ENCODE data around the gene OVCA2.

Gene OVCA2

GRCh38 chr17:2013994-2014317 is 27.9 kb upstream of the OVCA2 start:
- DNase-seq (ENCODE audit: low read depth): no peak

- no peak for DNase-seq (ENCODE audit: low read depth)
Observed at GRCh38 chr17:2015314-2015713, 26.5 kb upstream of the OVCA2 start.

DNA sequence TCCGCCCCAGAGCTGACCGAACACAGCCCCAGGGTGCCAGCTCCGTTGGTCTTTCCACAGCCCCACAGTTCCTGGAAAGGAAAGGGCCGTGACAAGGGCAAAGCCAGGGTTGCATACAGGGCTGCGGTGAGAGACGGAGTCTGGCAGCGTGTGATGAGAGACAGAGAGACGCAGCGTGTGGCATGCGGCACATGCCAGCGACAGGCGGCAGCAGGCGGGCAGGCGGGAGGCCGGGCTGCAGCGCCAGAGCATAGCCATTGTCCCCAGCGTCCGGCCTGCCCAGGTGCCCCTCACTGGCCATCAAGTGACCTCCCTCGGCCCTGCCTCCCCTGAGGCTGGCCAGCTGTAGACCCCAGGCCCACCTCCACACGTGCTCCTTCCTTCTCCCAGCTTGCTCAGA is 25.3 kb upstream of the OVCA2 start:
- DNase-seq (ENCODE audit: low read depth): no peak

DNA sequence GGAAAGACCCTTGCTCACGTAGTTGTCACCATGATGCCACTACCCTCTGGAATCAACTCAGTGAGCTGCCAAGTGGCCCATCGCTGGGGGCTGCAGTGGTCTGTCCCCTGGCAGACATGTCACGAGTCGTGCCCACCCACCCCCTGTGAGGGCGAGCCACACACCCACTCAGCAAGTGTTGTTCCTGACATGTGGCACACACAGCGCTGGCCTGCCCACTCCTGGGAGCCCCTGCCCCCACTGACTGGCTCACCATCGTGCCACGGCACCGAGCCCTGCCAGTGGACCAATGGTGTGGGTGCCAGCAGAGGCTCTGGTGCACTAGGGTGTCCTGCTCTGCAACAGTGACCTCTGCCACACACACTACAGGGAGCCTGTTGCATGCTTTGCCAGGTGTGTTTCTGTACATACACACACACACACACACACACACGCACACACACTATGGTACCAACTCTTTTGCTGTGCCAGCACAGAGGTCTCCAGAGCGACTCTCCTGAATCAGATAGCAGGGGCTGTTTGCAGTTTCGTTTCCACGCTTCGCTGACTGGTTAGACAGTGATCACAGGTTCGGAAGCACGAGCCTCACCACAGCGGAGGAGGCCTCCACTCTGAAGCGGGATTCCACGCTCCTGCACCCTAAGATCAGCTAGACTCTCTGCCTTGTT is 24.4 kb upstream of the OVCA2 start:
- DNase-seq (ENCODE audit: low read depth): no peak

- no peak for DNase-seq (ENCODE audit: low read depth)
Observed at GRCh38 chr17:2018716-2019510, 22.9 kb upstream of the OVCA2 start.

GRCh38 chr17:2019723-2020122 is 22.1 kb upstream of the OVCA2 start:
- DNase-seq (ENCODE audit: low read depth): no peak

DNA sequence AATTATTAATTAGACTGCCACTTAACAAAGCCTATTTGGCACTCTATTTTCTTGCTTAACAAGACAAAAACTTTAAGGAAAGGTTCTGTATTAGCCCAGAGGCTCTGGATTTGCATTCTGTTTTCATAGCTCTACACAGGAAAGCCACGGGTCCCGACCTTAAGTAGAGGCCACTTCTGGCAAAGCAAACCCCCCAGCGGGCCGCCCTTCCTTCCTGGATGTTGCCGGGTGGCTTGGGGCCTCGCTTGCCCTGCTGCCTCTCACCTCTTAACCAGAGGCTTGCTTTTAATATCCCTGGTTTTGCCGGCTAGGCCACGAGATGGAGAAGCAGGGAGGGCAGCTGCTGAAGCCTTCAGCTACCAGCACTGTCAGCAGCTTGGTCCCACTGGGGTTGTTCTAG is 21.1 kb upstream of the OVCA2 start:
- no peak for DNase-seq (ENCODE audit: low read depth)

DNA sequence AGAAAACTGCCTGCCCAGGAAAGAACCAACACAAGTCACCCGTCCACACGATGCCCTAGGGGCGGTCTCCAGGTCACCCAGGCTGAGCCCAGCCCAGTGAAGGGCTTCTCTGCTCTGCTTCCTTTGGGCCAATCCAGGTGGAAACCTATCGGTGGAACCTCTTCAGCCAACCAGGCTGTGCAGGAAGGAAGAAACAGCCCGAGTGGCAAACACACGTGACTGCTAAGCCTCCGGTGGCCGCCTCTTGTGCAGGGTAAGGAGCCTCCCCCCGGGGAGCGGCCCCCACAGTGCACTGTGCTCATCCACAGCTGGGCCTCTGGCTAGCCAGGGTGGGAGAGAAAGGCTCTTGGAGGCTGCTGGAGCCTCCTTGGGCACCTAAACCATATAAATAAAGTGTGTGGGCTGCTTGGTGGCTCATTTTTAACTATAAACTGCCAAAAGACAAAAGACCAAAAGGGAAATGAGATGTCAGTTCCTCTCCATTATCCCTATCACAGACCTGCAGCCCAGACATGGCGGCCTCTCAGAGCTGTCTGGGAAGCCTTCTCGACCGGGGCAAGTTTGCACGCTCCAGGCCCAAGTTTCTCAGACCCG is 19.1 kb upstream of the OVCA2 start:
- no peak for DNase-seq (ENCODE audit: low read depth)

DNA sequence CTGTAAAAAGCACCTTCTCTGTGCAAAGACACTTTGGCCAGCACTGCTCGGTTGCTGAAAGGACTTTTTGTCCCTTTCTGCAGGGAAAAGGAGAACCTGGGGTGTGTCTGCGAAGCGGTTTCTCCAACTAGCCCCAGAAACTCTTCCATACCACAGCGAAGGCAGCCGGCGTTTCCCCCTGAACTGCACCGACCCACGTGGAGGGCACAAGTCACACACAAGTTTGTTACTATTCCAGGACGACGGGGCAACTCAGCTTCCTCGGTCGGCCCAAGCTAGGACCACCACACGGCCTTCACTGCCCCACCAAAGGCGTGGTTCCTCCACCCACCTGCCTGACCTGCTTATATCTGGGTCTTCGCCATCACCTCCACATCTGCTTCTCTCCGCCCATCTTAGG is 18.6 kb upstream of the OVCA2 start:
- DNase-seq (ENCODE audit: low read depth): no peak

- no peak for DNase-seq (ENCODE audit: low read depth)
Observed at GRCh38 chr17:2023692-2024571, 17.9 kb upstream of the OVCA2 start.

DNA sequence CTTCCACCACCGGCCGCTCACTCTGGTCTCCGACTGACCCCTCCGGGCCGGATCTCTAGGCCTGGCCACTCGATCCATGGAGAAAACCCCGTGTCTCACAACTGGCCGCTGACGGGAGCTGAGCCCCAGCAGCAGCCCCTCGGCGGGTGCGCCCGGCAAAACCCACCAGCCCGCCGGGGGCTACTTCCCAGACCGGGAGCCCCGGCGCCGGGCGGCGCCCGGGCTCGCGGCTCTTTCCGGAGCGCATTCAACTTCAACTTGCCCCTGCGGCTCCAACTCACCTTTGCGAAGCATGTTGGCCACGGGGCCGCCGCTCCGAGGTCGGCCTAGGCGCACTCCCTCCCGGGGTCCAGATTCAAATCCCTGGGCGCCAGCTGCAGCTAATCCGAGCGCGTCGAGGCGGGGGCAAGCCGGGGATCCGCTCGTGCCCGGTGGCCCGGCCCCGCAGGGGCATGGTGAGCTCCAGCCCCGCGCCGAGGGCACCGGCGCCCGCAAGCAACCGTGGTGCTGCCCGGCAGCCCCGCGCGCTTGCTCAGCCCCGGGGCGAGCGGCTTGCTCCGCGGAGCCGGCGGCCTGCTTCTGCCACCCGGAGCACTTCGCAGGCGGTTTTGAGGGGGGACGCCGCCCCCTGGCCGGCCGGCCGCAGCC is 17.1 kb upstream of the OVCA2 start:
- DNase-seq (ENCODE audit: low read depth): no peak

- peak; percentile 44 for DNase-seq (ENCODE audit: low read depth)
Observed at GRCh38 chr17:2025220-2025621, 16.6 kb upstream of the OVCA2 start, which contains the start of gene RTN4RL1. RTN4RL1 (minus strand) TSS chr17:2025334; CDS start chr17:2024865, 469 bp downstream.

DNA sequence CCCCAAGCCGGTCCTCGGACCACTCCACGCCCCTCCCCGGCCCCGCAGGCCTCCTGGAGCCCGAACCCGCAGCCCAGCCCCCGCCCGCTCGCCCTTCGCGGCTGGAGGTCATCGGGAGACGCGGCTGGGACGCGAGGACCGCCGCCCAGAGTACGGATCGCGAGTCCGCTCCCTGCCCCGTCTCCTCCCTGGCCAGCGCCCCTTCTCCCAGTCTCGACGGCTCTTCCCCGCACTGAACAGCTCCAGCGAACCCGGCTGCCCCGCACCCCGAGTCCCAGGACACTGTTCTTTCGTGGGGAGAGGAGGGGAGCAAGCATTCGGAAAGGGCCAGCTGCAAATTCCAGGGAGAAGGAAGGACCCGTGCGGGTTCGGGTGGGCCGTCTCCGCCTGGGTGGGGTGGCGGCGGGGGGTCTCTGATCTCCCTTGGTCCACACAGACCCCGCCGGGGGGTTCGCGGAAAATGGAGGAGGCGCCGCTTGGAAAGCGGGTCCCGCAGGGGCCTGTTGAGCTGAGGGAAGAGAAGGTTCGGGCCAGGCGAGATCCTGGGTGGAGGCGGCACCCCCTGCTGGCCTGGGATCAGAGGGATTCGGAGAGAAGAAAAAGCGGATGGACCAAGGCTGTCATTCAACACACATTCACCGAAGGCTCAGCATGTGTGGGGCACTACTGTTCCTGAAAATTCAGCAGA is 16.1 kb upstream of the OVCA2 start:
- no peak for DNase-seq (ENCODE audit: low read depth)

DNA sequence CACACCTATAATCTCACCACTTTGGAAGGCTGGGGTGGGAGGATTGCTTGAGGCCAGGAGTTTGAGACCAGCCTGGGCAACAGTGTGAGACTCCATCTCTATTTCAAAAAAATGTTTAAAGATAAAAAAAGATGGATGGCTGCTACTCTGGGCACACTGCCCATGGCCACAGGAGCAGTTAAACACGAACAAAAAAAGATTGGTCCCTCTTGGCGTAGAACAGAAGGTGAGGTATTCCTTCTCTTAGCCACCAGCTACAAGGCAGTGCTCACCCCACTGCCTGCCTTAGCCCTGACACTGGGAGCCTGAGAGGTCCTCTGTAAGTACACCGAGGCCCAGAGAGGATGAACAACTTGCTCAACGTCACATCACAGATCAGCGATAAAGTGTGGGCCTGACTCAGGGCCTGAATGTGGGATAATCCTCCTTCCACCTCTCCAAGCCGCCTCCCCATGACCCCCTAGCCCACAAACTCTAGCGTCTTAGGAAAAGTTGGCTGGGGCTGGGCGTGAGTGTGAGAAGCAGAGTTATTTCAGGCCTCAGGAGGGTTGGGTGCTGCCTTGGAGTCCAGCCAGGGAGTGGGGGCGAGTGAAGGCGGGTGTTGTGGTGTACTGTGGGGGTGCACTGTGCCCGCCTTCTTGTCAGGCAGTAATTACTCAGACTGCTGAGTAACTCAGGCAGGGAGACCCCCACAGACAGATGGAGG is 14.1 kb upstream of the OVCA2 start:
- DNase-seq (ENCODE audit: low read depth): no peak

DNA sequence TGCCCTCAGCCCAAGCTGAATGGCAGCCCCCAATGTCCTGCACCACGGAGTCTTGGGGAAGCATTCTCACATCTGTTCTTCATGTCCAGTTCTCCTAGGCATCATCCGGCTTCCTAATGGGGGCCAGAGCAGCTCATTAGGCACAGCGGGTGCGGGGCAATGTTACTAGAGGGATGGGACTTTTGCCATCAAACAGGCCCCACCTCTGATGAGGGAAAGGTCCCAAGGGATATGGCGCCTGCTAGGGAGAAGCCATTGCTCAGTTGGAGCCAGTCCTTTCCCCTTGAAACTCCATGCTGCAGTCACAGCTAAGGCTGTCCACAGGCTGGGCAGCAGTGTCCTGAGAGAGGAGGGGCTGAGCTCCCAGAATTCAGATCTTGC is 13.6 kb upstream of the OVCA2 start:
- no peak for DNase-seq (ENCODE audit: low read depth)

DNA sequence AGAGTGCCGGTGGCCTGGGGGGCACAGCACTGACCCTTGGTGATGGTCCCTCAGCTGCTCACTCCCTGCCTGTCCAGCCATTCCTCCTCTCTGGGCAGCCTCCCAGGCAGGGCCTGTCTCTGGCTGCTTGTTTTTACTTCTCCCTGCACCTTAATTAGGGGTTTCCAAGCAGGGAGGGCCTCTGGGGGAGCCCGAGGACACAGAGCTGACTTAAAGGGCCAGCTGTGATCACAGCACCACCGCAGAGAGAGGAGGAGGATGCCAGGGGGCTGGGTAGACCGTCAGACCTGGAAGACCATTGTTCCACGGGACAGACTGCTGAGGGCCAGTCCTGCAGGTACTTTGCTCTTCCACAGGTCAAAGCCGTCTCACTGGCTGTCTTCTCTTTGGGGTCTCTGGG is 13.1 kb upstream of the OVCA2 start:
- no peak for DNase-seq (ENCODE audit: low read depth)

DNA sequence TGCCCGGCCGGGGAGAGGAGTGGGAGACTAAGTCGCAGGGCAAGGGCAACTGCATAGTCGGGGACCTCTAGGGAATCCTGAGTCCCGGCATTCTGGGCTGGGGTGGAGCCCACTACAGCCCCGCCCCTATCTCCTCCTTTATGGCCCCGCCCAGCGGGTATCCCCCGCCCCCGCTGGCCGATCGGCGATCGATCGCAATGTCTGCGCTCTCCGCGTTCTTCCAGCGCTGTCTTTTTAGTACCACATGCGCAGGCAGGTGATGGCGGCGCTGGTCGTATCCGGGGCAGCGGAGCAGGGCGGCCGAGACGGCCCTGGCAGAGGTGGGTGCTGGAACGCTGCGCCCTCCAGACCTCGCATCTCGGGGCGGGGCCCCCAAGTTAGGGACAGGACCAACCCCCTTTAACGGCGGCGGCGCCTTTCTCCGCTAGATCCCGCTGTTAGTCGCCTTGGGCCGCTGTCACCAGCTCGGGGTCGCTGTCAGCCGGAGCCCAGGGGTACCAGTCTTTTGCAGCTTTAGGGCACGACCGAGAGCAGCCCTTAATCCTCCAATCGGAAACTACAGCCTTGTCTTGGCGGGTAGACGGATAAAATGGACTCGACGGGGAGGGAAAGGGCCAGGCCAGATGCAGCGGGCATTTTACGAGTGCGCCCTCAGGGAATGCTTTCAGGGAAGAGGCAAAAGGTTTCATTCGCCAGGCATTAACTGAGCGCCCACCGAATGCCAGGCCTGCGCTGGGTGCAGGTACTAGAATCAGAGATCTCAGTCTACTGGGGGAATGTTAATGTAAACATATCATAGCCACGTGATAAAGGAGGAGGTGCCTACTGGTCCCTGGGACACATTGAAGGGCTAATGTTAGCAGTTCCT is 11.7 kb upstream of the OVCA2 start, which contains the start of gene DPH1:
TSS of gene DPH1 (plus strand) at position 243 of the 868 bp plus-strand sequence. CDS start at position 260, 17 bp downstream.
- DNase-seq (ENCODE audit: low read depth): peak; percentile 79

- no peak for DNase-seq (ENCODE audit: low read depth)
Observed at GRCh38 chr17:2030779-2031163, 11.1 kb upstream of the OVCA2 start.

DNA sequence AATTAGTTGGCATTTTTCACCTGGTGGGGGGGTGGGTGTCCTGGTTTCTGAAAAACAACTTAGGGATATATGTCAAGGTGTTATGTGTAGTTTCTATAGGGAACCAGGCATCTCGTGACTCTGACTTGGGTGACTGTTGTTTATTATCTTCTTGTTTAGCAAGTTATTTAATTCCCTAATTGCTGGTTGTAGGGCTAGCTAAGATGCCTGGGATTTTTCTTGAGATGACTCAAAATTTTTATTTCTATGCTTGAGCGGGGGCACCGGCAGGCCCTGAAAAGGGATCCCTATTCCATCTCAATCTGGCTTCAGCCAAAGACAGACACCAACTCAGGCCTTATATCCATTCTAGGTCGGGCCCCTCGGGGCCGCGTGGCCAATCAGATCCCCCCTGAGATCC is 8.7 kb upstream of the OVCA2 start:
- DNase-seq (ENCODE audit: low read depth): no peak

DNA sequence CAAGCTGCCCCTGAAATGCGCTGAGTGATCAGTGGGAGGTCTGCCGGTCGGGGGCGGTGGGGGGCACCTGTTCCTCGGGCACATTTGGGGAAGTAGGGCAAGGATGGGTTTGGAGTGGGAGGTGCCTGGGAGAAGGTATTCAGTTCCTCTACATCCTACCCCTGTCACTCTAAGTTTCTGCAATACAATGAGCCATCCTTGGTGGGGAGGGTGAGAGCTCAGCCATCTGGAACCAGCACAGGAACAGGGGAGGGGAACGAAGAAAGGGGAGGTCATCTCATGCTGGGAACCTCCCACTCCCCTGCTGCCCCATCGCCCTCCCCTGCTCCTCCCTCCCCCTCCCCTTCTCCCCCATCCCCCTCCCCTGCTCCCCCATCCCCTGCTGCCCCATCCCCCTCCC is 7.7 kb upstream of the OVCA2 start:
- no peak for DNase-seq (ENCODE audit: low read depth)
